Epithelial cell of proximal tubule (primary cell): ENCODE data around the gene LRRTM1. TPM values are rescaled to one million over a fixed set of nuclear protein-coding genes. Genes with fewer than 3 reads are reported as not detected.

Experiments
- DNase-seq: peaks from one replicate; pipeline ENCODE4 v3.0.0-alpha.2; 2011; ENCODE audit warnings: low read depth
- H3K4me3 ChIP-seq: 2 replicates; pipeline ENCODE4 v1.5.1; 2011; ENCODE audit warnings: low read depth, mild to moderate bottlenecking, low read length
- total RNA-seq: library from RNA; depleted of rRNA; stranded (reverse); fragments of >200 nt; gene quantifications from 2 replicates; pipeline ENCODE4 v1.2.3, GENCODE V29; 2015
- TF ChIP-seq, protein P1 (sequence below): conservative IDR thresholded peaks from 2 replicates; pipeline ENCODE4 v1.5.1; 2012; ENCODE audit warnings: low read depth, mild to moderate bottlenecking, low read length

Gene LRRTM1
- total RNA-seq, 1 donor from 2014 or later = 0.81 TPM

DNA sequence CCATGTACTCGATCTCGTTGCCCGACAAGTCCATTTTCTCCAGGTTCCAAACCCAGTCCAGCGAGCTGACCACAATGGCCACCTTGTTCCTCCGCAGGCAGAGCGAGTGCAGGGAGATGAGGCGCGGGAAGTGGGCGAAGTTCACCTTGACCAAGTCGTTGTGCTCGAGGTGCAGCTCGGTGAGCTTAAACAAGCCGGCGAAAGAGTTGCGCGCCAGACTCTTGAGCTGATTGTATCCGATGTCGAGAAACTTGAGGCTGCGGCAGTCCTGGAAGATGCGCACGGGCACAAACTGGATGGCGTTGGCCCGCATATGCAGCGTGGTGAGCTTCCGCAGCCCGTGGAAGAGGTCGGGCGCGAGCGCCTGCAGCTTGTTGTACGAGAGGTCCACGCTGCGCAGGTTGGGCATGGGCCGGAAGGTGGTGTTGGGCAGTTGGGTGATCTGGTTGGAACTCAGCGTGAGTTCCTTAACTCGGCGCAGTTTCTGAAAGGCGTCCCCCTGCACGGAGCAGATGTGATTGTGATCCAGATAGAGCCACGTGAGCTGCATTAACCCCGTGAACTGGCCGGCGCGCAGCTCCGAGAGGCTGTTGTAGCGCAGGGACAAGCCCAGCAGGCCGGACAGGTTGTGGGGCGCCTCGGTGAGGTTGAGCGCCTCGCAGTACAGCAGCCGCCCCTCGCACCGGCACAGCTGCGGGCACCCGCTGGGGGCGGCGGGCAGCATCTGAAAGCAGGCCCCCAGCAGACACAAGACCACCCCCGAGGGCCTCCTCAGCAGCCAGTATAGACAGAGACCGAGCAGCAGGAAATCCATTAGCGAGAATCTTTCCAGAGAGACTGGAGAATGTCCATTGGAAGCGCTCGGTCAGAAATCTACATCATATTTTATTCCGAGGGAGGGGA is 1.3 kb downstream of the LRRTM1 start:
- no peak for DNase-seq
- TF ChIP-seq, protein P1, sequence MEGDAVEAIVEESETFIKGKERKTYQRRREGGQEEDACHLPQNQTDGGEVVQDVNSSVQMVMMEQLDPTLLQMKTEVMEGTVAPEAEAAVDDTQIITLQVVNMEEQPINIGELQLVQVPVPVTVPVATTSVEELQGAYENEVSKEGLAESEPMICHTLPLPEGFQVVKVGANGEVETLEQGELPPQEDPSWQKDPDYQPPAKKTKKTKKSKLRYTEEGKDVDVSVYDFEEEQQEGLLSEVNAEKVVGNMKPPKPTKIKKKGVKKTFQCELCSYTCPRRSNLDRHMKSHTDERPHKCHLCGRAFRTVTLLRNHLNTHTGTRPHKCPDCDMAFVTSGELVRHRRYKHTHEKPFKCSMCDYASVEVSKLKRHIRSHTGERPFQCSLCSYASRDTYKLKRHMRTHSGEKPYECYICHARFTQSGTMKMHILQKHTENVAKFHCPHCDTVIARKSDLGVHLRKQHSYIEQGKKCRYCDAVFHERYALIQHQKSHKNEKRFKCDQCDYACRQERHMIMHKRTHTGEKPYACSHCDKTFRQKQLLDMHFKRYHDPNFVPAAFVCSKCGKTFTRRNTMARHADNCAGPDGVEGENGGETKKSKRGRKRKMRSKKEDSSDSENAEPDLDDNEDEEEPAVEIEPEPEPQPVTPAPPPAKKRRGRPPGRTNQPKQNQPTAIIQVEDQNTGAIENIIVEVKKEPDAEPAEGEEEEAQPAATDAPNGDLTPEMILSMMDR = no peak
- H3K4me3 ChIP-seq = no peak overlapping the region

- DNase-seq = no peak
- no peak overlapping the region for H3K4me3 ChIP-seq
- TF ChIP-seq, protein P1 = no peak
These were observed 2.1 kb downstream of the LRRTM1 start for GRCh38 chr2:80302314-80303005.

- DNase-seq = no peak
- no peak overlapping the region for H3K4me3 ChIP-seq
- TF ChIP-seq, protein P1 = no peak
These were observed 2.6 kb downstream of the LRRTM1 start for GRCh38 chr2:80302001-80302313.

- no peak overlapping the region for H3K4me3 ChIP-seq
- TF ChIP-seq, protein P1 = no peak
- DNase-seq = no peak
These were observed 3.6 kb downstream of the LRRTM1 start for GRCh38 chr2:80300954-80301353.

DNA sequence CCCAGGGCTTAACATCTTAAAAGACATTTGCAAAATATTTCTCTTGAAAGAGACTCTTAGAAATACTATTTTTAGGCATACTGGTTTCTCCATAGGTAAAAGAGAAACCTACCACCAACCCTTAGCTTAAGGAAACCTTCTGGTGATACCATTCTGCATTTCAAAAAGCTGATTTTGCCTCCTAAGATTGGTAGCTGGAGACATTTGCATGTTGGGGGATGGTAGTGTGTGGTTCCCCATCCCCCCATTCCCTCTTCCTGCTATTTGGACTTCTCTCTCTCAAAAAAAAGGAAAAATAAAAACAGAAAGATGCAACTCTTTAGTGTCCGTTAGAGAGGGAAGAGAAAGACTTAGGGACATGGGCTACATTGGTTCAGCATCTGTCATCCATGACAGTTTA is 4.2 kb downstream of the LRRTM1 start:
- DNase-seq = no peak
- TF ChIP-seq, protein P1 = no peak
- no peak overlapping the region for H3K4me3 ChIP-seq

- TF ChIP-seq, protein P1 = no peak
These were observed 4.9 kb downstream of the LRRTM1 start for GRCh38 chr2:80299661-80300060.

More at GRCh38 chr2:80299661-80300060, 4.9 kb downstream of the LRRTM1 start:
- H3K4me3 ChIP-seq = no peak overlapping the region
- DNase-seq = no peak
